Endothelial cell of umbilical vein (primary cell): ENCODE results near the gene PRRX2. TPM values are rescaled to one million over a fixed set of nuclear protein-coding genes. Genes with fewer than 3 reads are reported as not detected.

Experiments
- BruUV-seq: library from RNA; stranded (reverse); fragments of 400-500 nt; replicated peaks from 2 replicates; lab custom pipeline; 2021; lab: Mats Ljungman, UMichigan
- CTCF ChIA-PET: fragments of 300-600, 350-600 bp; sonication (Branson Sonifier 250); formaldehyde crosslinking; loops from one replicate; lab custom pipeline; 2021; ENCODE audit warnings: antibody characterized with exemption, inconsistent platforms; lab: Charles Lee
- POLR2A ChIA-PET: fragments of 300-600, 350-600 bp; sonication (Branson Sonifier 250); formaldehyde crosslinking; loops from one replicate; lab custom pipeline; 2021; ENCODE audit warnings: antibody characterized with exemption, inconsistent platforms; lab: Charles Lee
- DNase-seq: peaks from one replicate; pipeline ENCODE4 v3.0.0-alpha.2; 2011; ENCODE audit warnings: low read depth, low spot score
- FAIRE-seq: peaks from 2 replicates; lab custom pipeline; 2011; peaks lifted over from hg19 to GRCh38; lab: Jason Lieb, UNC
- H2AFZ ChIP-seq: 2 replicates; pipeline ENCODE4 v1.6.0; 2012; ENCODE audit warnings: low read depth, low read length, control low read depth, inconsistent platforms
- H3K27ac ChIP-seq: 2 replicates; pipeline ENCODE4 v1.5.1; 2011; ENCODE audit warnings: low read depth, mild to moderate bottlenecking, control low read depth, low read length, moderate library complexity; ENCODE audit not compliant: insufficient read depth
- H3K27me3 ChIP-seq, 2 experiments: 2 replicates each; pipeline versions ENCODE4 v1.6.0 to v1.6.1; 2011; ENCODE audit warnings: low read length in 2 of 2, mixed read lengths in 1 of 2; ENCODE audit not compliant: control insufficient read depth in 2 of 2, insufficient read depth in 2 of 2
- H3K36me3 ChIP-seq, 2 experiments: 2 replicates in 1 of 2; 3 replicates in 1 of 2; pipeline ENCODE4 v1.5.1; 2011; ENCODE audit warnings: low read length in 2 of 2, mild to moderate bottlenecking in 1 of 2, moderate library complexity in 1 of 2; ENCODE audit not compliant: control insufficient read depth in 2 of 2, insufficient read depth in 2 of 2; ENCODE audit errors: extremely low read depth in 1 of 2
- H3K4me1 ChIP-seq: 3 replicates; pipeline ENCODE4 v1.5.1; 2011; ENCODE audit warnings: mild to moderate bottlenecking, low read length; ENCODE audit not compliant: control insufficient read depth, insufficient read depth; ENCODE audit errors: extremely low read depth
- H3K4me2 ChIP-seq: 2 replicates; pipeline ENCODE4 v1.6.1; 2011; ENCODE audit warnings: low read length, control low read depth, mixed read lengths; ENCODE audit not compliant: insufficient read depth
- H3K4me3 ChIP-seq, 3 experiments: fragments of 200-600 bp in 1 of 3; sonication (generic), shearing (Covaris generic) in 1 of 3; replicated peaks in 1 of 3; 2 replicates each; pipeline ENCODE4 v1.5.1; 2011 to 2016; ENCODE audit warnings: control low read depth in 3 of 3, low read length in 3 of 3, mild to moderate bottlenecking in 2 of 3, inconsistent platforms in 1 of 3, low read depth in 1 of 3, moderate library complexity in 1 of 3; ENCODE audit not compliant: insufficient read depth in 1 of 3
- H3K79me2 ChIP-seq: 2 replicates; pipeline ENCODE4 v1.6.0; 2012; ENCODE audit warnings: low read length, inconsistent platforms; ENCODE audit not compliant: control insufficient read depth, insufficient read depth
- H3K9ac ChIP-seq: replicated peaks from 2 replicates; pipeline ENCODE3; 2011; ENCODE audit warnings: low read length, control low read depth; ENCODE audit not compliant: insufficient read depth; ENCODE audit errors: extremely low read depth
- H3K9me1 ChIP-seq: replicated peaks from 3 replicates; pipeline ENCODE4 v1.6.0; 2011; ENCODE audit warnings: mild to moderate bottlenecking, low read length; ENCODE audit not compliant: control insufficient read depth, insufficient read depth; ENCODE audit errors: extremely low read depth
- H3K9me3 ChIP-seq: replicated peaks from 2 replicates; pipeline ENCODE4 v1.5.1; 2012; ENCODE audit warnings: low read length, inconsistent platforms; ENCODE audit not compliant: control insufficient read depth, insufficient read depth
- H4K20me1 ChIP-seq: replicated peaks from 2 replicates; pipeline ENCODE3; 2011; ENCODE audit warnings: mild to moderate bottlenecking, low read length; ENCODE audit not compliant: control insufficient read depth, insufficient read depth; ENCODE audit errors: extremely low read depth
- CTCF ChIP-seq, 2 donors: IDR thresholded peaks; 1 replicate in 1 of 2; 2 replicates in 1 of 2; pipeline ENCODE4 v1.5.1; 2011; ENCODE audit warnings: low read length in 2 of 2, mild to moderate bottlenecking in 2 of 2, moderate library complexity in 2 of 2, control low read depth in 1 of 2, inconsistent platforms in 1 of 2, low read depth in 1 of 2; ENCODE audit not compliant: insufficient read depth in 1 of 2; ENCODE audit errors: extremely low read depth in 1 of 2
- EZH2 ChIP-seq: IDR thresholded peaks from 2 replicates; pipeline ENCODE4 v1.6.1; 2012; ENCODE audit warnings: borderline replicate concordance, low read depth, mild to moderate bottlenecking, moderate library complexity, low read length, inconsistent platforms; ENCODE audit not compliant: severe bottlenecking
- JUN ChIP-seq: IDR thresholded peaks from 2 replicates; pipeline ENCODE4 v1.6.1; 2011; ENCODE audit warnings: borderline replicate concordance, low read depth; ENCODE audit not compliant: insufficient read length, insufficient read depth
- MAX ChIP-seq: IDR thresholded peaks from 2 replicates; pipeline ENCODE4 v1.6.1; 2011; ENCODE audit not compliant: insufficient read depth, insufficient read length
- MYC ChIP-seq: IDR thresholded peaks from one replicate; pipeline ENCODE4 v1.6.1; 2011; ENCODE audit warnings: mild to moderate bottlenecking, low read depth, low read length
- POLR2A ChIP-seq: IDR thresholded peaks from 2 replicates; pipeline ENCODE4 v1.6.1; 2012; ENCODE audit warnings: low read depth, mild to moderate bottlenecking, control low read depth, low read length
- POLR2AphosphoS5 ChIP-seq: IDR thresholded peaks from 2 replicates; pipeline ENCODE4 v1.6.1; 2012; ENCODE audit warnings: low read depth, mild to moderate bottlenecking, control low read depth, low read length, moderate library complexity; ENCODE audit not compliant: insufficient read depth
- dilution Hi-C: fragments of 300-500 bp; cut with MboI; formaldehyde crosslinking; loops from one replicate; pipeline ENCODE4 v1.15.0; 2019; ENCODE audit warnings: low sequenced_read_pairs; ENCODE audit not compliant: extremely low pct_ligation_motif_present
- intact Hi-C: fragments of 100-400 bp; cut with micrococcal nuclease; formaldehyde crosslinking; loops from one replicate; pipeline ENCODE4 v1.10.0; 2022
- polyA plus RNA-seq, 4 experiments: library from polyadenylated mRNA; depleted of rRNA in 3 of 4; stranded (reverse) in 3 of 4; unstranded in 1 of 4; fragments of >200 nt; gene quantifications; 2 replicates each; pipeline versions ENCODE4 v1.2.1 to v1.2.3, GENCODE V29; 2011 to 2012; ENCODE audit warnings: missing spikeins in 1 of 4
- total RNA-seq: library from RNA; stranded (reverse); gene quantifications from 2 replicates; pipeline ENCODE4 v1.2.3, GENCODE V29; 2021

PRRX2 gene
- total and polyA plus RNA-seq, 2 donors (not counting 3 experiments of a cell fraction or from before 2014, with no cell fraction given): 0.19 to 0.77 TPM

- POLR2A ChIA-PET: no interaction called here
Measured at GRCh38 chr9:129673602-129674001, 8.2 kb downstream of the PRRX2 start.

More at GRCh38 chr9:129673602-129674001, 8.2 kb downstream of the PRRX2 start:
- no peak for TF ChIP-seq POLR2AphosphoS5
- TF ChIP-seq EZH2: no peak
- TF ChIP-seq JUN: no peak
- TF ChIP-seq MAX: no peak
- no peak for TF ChIP-seq CTCF (IDR thresholded peaks at IDR 0.05; ENCODE audit: extremely low read depth in 1 of 2, insufficient read depth in 1 of 2, low read depth in 1 of 2, low read length in 2 of 2)
- no peak for TF ChIP-seq POLR2A
- TF ChIP-seq MYC: no peak
- H3K4me2 ChIP-seq: no peak overlapping the region
- no peaks in the 10 kb centered on the region for H3K9me3 ChIP-seq
- no peak overlapping the region for H3K27ac ChIP-seq
- no peaks in the 10 kb centered on the region for H3K9me1 ChIP-seq
- no peaks in the 10 kb centered on the region for H4K20me1 ChIP-seq
- no peak overlapping the region for H3K9ac ChIP-seq
- CTCF ChIA-PET: no interaction called here
- dilution Hi-C loops: no loop called here
- H3K27me3 ChIP-seq: peaks cover 0 to 1% of the 10 kb centered on the region in 2 experiments
- no peaks in the 10 kb centered on the region for H3K36me3 ChIP-seq
- DNase-seq (no peak), FAIRE-seq (no peak)
- no peak overlapping the region for H2AFZ ChIP-seq
- BruUV-seq: no TSS peak
- H3K4me3 ChIP-seq: no peak overlapping the region
- H3K79me2 ChIP-seq: no peaks in the 10 kb centered on the region
- no peaks in the 10 kb centered on the region for H3K4me1 ChIP-seq
- intact Hi-C loops: no loop called here
